ENCODE data around the gene ZNF667.
A peak's percentile ranks its signal among the peaks of the same experiment; 100 is the strongest.

ZNF667 gene

DNA sequence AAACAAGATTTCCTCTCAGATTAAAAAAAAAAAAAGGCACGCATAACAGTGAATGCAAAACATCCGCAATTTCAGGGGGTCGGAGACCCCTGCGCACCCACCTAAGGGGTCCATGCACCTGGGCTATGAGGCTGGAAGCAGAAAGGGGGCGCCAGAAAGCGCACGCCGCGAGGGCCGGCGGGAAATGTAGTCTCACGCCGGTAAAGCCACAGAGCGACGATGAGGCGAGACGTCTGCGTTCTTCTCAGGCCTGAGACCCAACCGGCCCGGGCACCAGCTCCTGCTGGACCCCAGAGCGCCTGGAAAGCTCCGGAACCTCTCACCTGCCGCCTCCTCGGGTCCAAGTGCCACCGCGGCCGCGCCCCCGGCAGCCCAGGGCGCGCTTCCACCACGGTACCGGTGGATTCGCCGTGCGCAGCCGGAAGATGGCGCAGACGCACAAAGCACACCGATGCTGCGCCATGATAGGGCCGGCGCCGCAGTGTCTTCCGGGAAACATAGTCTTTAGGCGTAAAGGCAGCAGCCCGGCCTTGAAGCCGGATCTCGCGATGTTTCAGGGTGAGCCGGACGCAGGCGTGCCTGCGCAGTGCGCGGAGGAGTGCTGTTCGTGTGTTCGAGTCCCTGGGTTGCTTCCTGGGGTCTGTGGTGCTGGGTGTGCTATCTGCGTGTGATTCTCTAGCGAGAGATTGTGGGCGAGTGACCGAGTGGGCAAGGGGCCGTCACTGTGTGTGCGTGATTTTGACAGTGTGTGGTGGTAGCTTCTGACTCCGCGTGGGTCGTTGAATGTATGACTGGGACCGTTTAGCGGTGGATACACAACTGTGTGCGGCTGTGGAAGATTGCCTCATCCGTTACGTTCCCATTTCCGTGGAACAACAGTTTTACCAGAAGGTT is 83.8 kb downstream of the ZNF667 start, which contains the start of gene ZNF582 (continued):
- TF ChIP-seq, protein P1, sequence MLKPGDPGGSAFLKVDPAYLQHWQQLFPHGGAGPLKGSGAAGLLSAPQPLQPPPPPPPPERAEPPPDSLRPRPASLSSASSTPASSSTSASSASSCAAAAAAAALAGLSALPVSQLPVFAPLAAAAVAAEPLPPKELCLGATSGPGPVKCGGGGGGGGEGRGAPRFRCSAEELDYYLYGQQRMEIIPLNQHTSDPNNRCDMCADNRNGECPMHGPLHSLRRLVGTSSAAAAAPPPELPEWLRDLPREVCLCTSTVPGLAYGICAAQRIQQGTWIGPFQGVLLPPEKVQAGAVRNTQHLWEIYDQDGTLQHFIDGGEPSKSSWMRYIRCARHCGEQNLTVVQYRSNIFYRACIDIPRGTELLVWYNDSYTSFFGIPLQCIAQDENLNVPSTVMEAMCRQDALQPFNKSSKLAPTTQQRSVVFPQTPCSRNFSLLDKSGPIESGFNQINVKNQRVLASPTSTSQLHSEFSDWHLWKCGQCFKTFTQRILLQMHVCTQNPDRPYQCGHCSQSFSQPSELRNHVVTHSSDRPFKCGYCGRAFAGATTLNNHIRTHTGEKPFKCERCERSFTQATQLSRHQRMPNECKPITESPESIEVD (tag by site-specific recombination; IDR thresholded peaks at IDR 0.05) = no peak
- TF ChIP-seq ZNF10 (tag by site-specific recombination; IDR thresholded peaks at IDR 0.05) (no peak; the same call in 1 of the 2 replicates), ZNF585B (tag by site-specific recombination; IDR thresholded peaks at IDR 0.05) (no peak), ZNF37A (tag by site-specific recombination; IDR thresholded peaks at IDR 0.05) (no peak), KLF16 (tag by site-specific recombination; IDR thresholded peaks at IDR 0.05) (peak; percentile 71; the same call in 1 of the 2 replicates), ZNF513 (tag by site-specific recombination; IDR thresholded peaks at IDR 0.05) (no peak), ZNF645 (tag by site-specific recombination; IDR thresholded peaks at IDR 0.05) (no peak), ZBTB17 (tag by site-specific recombination; IDR thresholded peaks at IDR 0.05) (peak; percentile 99), ZNF426 (tag by site-specific recombination; IDR thresholded peaks at IDR 0.05) (no peak), ZNF214 (tag by site-specific recombination; IDR thresholded peaks at IDR 0.05; ENCODE audit: borderline replicate concordance) (no peak), ZSCAN23 (tag by site-specific recombination; IDR thresholded peaks at IDR 0.05) (no peak), ZFP41 (tag by site-specific recombination; IDR thresholded peaks at IDR 0.05; ENCODE audit: borderline replicate concordance) (no peak), ZNF311 (tag by site-specific recombination; IDR thresholded peaks at IDR 0.05; ENCODE audit: borderline replicate concordance) (no peak), ZNF704 (tag by site-specific recombination; IDR thresholded peaks at IDR 0.05) (no peak), ZNF777 (tag by site-specific recombination; IDR thresholded peaks at IDR 0.05; ENCODE audit: borderline replicate concordance) (0 out of 2 replicates have a peak, but pooled peaks have one; percentile 67), ZNF639 (tag by site-specific recombination; IDR thresholded peaks at IDR 0.05) (no peak; the same call in none of the 2 replicates), TCF7L2 (IDR thresholded peaks at IDR 0.05; ENCODE audit: borderline replicate concordance, low read depth, low read length) (no peak), ZNF398 (tag by site-specific recombination; IDR thresholded peaks at IDR 0.05) (no peak), ZXDB (tag by site-specific recombination; IDR thresholded peaks at IDR 0.05) (peak; percentile 88), ZBTB8A (tag by site-specific recombination; IDR thresholded peaks at IDR 0.05) (no peak; the same call in 1 of the 2 replicates)
- TF ChIP-seq, protein P2, sequence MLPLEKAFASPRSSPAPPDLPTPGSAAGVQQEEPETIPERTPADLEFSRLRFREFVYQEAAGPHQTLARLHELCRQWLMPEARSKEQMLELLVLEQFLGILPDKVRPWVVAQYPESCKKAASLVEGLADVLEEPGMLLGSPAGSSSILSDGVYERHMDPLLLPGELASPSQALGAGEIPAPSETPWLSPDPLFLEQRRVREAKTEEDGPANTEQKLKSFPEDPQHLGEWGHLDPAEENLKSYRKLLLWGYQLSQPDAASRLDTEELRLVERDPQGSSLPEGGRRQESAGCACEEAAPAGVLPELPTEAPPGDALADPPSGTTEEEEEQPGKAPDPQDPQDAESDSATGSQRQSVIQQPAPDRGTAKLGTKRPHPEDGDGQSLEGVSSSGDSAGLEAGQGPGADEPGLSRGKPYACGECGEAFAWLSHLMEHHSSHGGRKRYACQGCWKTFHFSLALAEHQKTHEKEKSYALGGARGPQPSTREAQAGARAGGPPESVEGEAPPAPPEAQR (tag by site-specific recombination; IDR thresholded peaks at IDR 0.05) = no peak
- TF ChIP-seq, protein P3, sequence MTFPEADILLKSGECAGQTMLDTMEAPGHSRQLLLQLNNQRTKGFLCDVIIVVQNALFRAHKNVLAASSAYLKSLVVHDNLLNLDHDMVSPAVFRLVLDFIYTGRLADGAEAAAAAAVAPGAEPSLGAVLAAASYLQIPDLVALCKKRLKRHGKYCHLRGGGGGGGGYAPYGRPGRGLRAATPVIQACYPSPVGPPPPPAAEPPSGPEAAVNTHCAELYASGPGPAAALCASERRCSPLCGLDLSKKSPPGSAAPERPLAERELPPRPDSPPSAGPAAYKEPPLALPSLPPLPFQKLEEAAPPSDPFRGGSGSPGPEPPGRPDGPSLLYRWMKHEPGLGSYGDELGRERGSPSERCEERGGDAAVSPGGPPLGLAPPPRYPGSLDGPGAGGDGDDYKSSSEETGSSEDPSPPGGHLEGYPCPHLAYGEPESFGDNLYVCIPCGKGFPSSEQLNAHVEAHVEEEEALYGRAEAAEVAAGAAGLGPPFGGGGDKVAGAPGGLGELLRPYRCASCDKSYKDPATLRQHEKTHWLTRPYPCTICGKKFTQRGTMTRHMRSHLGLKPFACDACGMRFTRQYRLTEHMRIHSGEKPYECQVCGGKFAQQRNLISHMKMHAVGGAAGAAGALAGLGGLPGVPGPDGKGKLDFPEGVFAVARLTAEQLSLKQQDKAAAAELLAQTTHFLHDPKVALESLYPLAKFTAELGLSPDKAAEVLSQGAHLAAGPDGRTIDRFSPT (tag by site-specific recombination; IDR thresholded peaks at IDR 0.05) = no peak

Data from HEK293 (cell line).